Upper lobe of left lung (tissue), 6 donors: ENCODE results near the gene CDH8. TPM values are rescaled to one million over a fixed set of nuclear protein-coding genes. Genes with fewer than 3 reads are reported as not detected.

Experiments used
- ATAC-seq, 2 donors: fragments of 200-7000 bp; cut with Tn5 transposase; one replicate each; pipeline ENCODE4 v1.9.1; 2022; ENCODE audit warnings: mild to moderate bottlenecking in 2 of 2, moderate library complexity in 2 of 2; ENCODE audit not compliant: low FRiP score in 2 of 2
- DNase-seq, 2 donors: peaks; one replicate each; pipeline ENCODE4 v3.0.0-alpha.2; 2019 to 2020
- H3K27ac ChIP-seq, 4 donors: fragments of 200-600 bp; sonication (generic); one replicate each; pipeline ENCODE4 v1.5.1; 2016 to 2019
- H3K27me3 ChIP-seq, 4 donors: fragments of 200-600 bp; sonication (generic); one replicate each; pipeline ENCODE4 v1.5.1; 2017 to 2019
- H3K36me3 ChIP-seq, 4 donors: fragments of 200-600 bp; sonication (generic); one replicate each; pipeline ENCODE4 v1.5.1; 2016 to 2019
- H3K4me1 ChIP-seq, 4 donors: fragments of 200-600 bp; sonication (generic); one replicate each; pipeline ENCODE4 v1.5.1; 2018 to 2019
- H3K4me3 ChIP-seq, 4 donors: fragments of 200-600 bp; sonication (generic); one replicate each; pipeline ENCODE4 v1.5.1; 2017 to 2019; ENCODE audit warnings: mild to moderate bottlenecking in 2 of 4, moderate library complexity in 1 of 4
- H3K9me3 ChIP-seq, 4 donors: fragments of 200-600 bp; sonication (generic); one replicate each; pipeline ENCODE4 v1.5.1; 2018 to 2019
- CTCF ChIP-seq, 6 experiments: fragments of 450-650 bp in 4 of 6; fragments of 200-600 bp in 2 of 6; sonication (generic) in 2 of 6; IDR thresholded peaks; one replicate each; pipeline ENCODE4 v1.5.1; 2016 to 2019; ENCODE audit warnings: antibody characterized with exemption in 6 of 6
- EP300 ChIP-seq, 4 donors: sonication (generic); formaldehyde crosslinking; IDR thresholded peaks; one replicate each; pipeline ENCODE4 v1.5.1; 2017; ENCODE audit warnings: antibody characterized with exemption in 4 of 4, control low read depth in 2 of 4
- POLR2A ChIP-seq, 4 donors: fragments of 450-650 bp; IDR thresholded peaks; one replicate each; pipeline ENCODE4 v1.5.1; 2016 to 2017; ENCODE audit warnings: antibody characterized with exemption in 4 of 4, mild to moderate bottlenecking in 2 of 4
- POLR2AphosphoS5 ChIP-seq, 2 donors: sonication (generic); formaldehyde crosslinking; IDR thresholded peaks; one replicate each; pipeline ENCODE4 v1.5.1; 2017; ENCODE audit warnings: antibody characterized with exemption in 2 of 2
- WGBS, 2 donors: methylation state at CpG; one replicate each; pipeline ENCODE4 v1.1.5; 2017 to 2018; 5-methylcytosine and 5-hydroxymethylcytosine counted together
- total RNA-seq, 6 donors: library from RNA; depleted of rRNA in 4 of 6; stranded (reverse); fragments of >200 nt in 4 of 6; gene quantifications; one replicate each; pipeline versions ENCODE4 v1.1.0 to v1.2.1, GENCODE V29; 2016 to 2021
- donor health status: DM: no; HTN: no; CAD: no; lungs with moderate emphysema.
- donor health status: DM: no; HTN: yes; CAD: no; lungs with severe emphysema.

Gene CDH8
- total RNA-seq, 6 donors from 2014 or later, result 0.10 to 1.8 (median 0.31) TPM; not detected in 1

DNA sequence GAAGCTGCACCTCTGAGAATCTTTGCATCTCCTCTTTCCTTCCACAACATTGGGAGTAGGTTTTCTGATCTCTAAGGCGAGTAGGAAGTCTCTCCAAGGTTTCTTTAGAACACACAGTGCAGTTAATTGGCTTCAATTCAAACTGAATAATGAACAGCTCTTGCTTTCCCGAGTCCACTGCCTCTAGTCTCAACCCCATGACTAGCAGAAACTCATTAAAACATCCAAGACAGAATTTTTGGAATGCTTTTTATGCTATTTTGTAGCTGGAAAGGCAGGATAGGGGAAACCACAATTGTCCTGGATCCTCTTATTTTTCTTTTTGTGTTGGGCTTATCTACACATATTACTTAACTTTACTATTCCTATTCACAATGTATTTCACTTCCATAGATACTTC is 206.6 kb downstream of the CDH8 start:
- no peak for DNase-seq
- no peaks in the 10 kb centered on the region for H3K9me3 ChIP-seq
- H3K4me3 ChIP-seq, result no peak overlapping the region
- no peaks in the 10 kb centered on the region for H3K4me1 ChIP-seq
- H3K27ac ChIP-seq, result no peak overlapping the region
- TF ChIP-seq POLR2A (IDR thresholded peaks at IDR 0.05) (no peak), EP300 (IDR thresholded peaks at IDR 0.05) (no peak), CTCF (IDR thresholded peaks at IDR 0.05) (no peak)
- no peak for ATAC-seq
- no peaks in the 10 kb centered on the region for H3K27me3 ChIP-seq
- H3K36me3 ChIP-seq, result no peaks in the 10 kb centered on the region
- 41 to 45% methylated on average over 2 of the region's 2 CpGs for WGBS, 2 donors

GRCh38 chr16:61823326-61823725 is 212.9 kb downstream of the CDH8 start:
- H3K36me3 ChIP-seq, result no peaks in the 10 kb centered on the region
- H3K27me3 ChIP-seq, result no peaks in the 10 kb centered on the region
- no peak overlapping the region for H3K27ac ChIP-seq
- TF ChIP-seq CTCF (IDR thresholded peaks at IDR 0.05) (no peak), POLR2A (IDR thresholded peaks at IDR 0.05) (no peak), EP300 (IDR thresholded peaks at IDR 0.05) (no peak), POLR2AphosphoS5 (IDR thresholded peaks at IDR 0.05) (no peak)
- H3K4me3 ChIP-seq, result no peak overlapping the region
- no peaks in the 10 kb centered on the region for H3K4me1 ChIP-seq
- DNase-seq, result no peak
- 76 to 81% methylated on average over 1 of the region's 1 CpG for WGBS, 2 donors
- H3K9me3 ChIP-seq, result no peaks in the 10 kb centered on the region
- no peak for ATAC-seq

DNA sequence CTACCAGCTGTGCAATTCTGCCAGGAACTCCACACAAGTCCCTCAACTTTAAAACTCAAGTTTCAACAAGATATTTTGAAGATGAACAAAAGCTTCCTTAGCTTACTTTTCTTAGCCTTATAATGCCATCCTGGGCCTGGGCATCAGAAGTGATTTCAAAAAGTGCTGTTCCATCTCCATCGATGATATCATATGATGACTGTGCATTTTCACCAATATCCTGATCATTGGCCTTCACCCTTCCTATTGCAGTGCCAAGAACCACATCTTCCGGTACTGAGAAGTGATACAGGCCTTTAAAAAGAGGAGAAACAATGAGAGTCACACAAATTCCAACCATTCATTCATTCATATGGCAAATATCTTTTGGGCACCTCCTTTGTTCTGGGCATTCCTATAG is 215.4 kb downstream of the CDH8 start:
- ATAC-seq (no peak), DNase-seq (no peak)
- Histone ChIP-seq H3K27ac (no peak overlapping the region), H3K9me3 (no peaks in the 10 kb centered on the region), H3K4me3 (no peak overlapping the region), H3K36me3 (no peaks in the 10 kb centered on the region), H3K4me1 (no peaks in the 10 kb centered on the region), H3K27me3 (no peaks in the 10 kb centered on the region)
- TF ChIP-seq EP300 (IDR thresholded peaks at IDR 0.05), result no peak
- TF ChIP-seq POLR2A (IDR thresholded peaks at IDR 0.05), result no peak
- no peak for TF ChIP-seq POLR2AphosphoS5 (IDR thresholded peaks at IDR 0.05)
- TF ChIP-seq CTCF (IDR thresholded peaks at IDR 0.05), result no peak
- WGBS, 2 donors, result 89 to 93% methylated on average over 2 of the region's 2 CpGs

GRCh38 chr16:61820398-61820797 is 215.8 kb downstream of the CDH8 start:
- no peak for DNase-seq
- Histone ChIP-seq H3K9me3 (no peaks in the 10 kb centered on the region), H3K4me1 (no peaks in the 10 kb centered on the region), H3K36me3 (no peaks in the 10 kb centered on the region), H3K27me3 (no peaks in the 10 kb centered on the region), H3K4me3 (no peak overlapping the region), H3K27ac (no peak overlapping the region)
- TF ChIP-seq POLR2A (IDR thresholded peaks at IDR 0.05) (no peak), EP300 (IDR thresholded peaks at IDR 0.05) (no peak), POLR2AphosphoS5 (IDR thresholded peaks at IDR 0.05) (no peak), CTCF (IDR thresholded peaks at IDR 0.05) (no peak)
- no peak for ATAC-seq

GRCh38 chr16:61818850-61819249 is 217.4 kb downstream of the CDH8 start:
- ATAC-seq, result no peak

More at GRCh38 chr16:61818850-61819249, 217.4 kb downstream of the CDH8 start:
- Histone ChIP-seq H3K4me1 (no peaks in the 10 kb centered on the region), H3K4me3 (no peak overlapping the region), H3K27me3 (no peaks in the 10 kb centered on the region), H3K27ac (no peak overlapping the region), H3K36me3 (no peaks in the 10 kb centered on the region), H3K9me3 (no peaks in the 10 kb centered on the region)
- DNase-seq, result no peak
- no peak for TF ChIP-seq EP300 (IDR thresholded peaks at IDR 0.05)
- no peak for TF ChIP-seq CTCF (IDR thresholded peaks at IDR 0.05)
- no peak for TF ChIP-seq POLR2AphosphoS5 (IDR thresholded peaks at IDR 0.05)
- TF ChIP-seq POLR2A (IDR thresholded peaks at IDR 0.05), result no peak
- WGBS, 2 donors, result 90 to 97% methylated on average over 1 of the region's 1 CpG
